ENCODE data around the gene UNKL. TPM values are rescaled to one million over a fixed set of nuclear protein-coding genes. Genes with fewer than 3 reads are reported as not detected.
"Not testable (repeated sequence)": the region's sequence is repeated elsewhere in the genome, so short reads cannot be mapped to it uniquely, and the experiment has no call there.

Gene UNKL
- polyA plus RNA-seq, 1 donor from 2014 or later = 9.2 TPM

DNA sequence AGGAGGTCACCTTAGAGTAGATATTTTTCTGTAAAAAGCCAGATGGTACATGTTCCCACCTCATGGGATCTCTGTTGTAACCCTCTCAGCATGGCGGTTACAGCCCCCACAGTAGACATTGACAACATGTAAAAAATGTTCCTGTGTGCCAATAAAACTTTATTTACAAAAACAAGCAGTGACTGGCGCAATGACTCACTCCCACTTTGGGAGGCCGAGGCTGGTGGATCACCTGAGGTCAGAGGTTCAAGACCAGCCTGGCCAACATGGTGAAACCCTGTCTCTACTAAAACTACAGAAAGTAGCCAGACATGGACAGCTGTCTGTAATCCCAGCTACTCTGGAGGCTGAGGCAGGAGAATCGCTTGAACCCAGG lies 25.2 kb upstream of the UNKL start:
- Mint-ChIP-seq H3K4me3 (peak overlapping the region in 1 of 4 donors; percentile 65), H3K27ac (peak overlapping the region in 1 of 3 donors; percentile 35)
- H3K36me3 Mint-ChIP-seq, H3K4me1 Mint-ChIP-seq, H3K27me3 Mint-ChIP-seq, H3K9me3 Mint-ChIP-seq: not testable (repeated sequence)

- Mint-ChIP-seq H3K36me3 (no peaks in the 10 kb centered on the region), H3K9me3 (no peaks in the 10 kb centered on the region), H3K4me3 (no peak overlapping the region), H3K27me3 (no peaks in the 10 kb centered on the region), H3K4me1 (no peaks in the 10 kb centered on the region), H3K27ac (no peak overlapping the region)
These were observed 24.7 kb upstream of the UNKL start for GRCh38 chr16:1439058-1439698.

- Mint-ChIP-seq H3K27ac (no peak overlapping the region), H3K4me1 (no peaks in the 10 kb centered on the region), H3K27me3 (no peaks in the 10 kb centered on the region), H3K9me3 (no peaks in the 10 kb centered on the region), H3K4me3 (no peak overlapping the region), H3K36me3 (no peaks in the 10 kb centered on the region)
These were observed 23.9 kb upstream of the UNKL start for GRCh38 chr16:1438229-1439057.

GRCh38 chr16:1437606-1438005 lies 23.1 kb upstream of the UNKL start:
- H3K27ac Mint-ChIP-seq = no peak overlapping the region
- H3K36me3 Mint-ChIP-seq = no peaks in the 10 kb centered on the region
- H3K27me3 Mint-ChIP-seq = no peaks in the 10 kb centered on the region
- no peaks in the 10 kb centered on the region for H3K9me3 Mint-ChIP-seq
- H3K4me3 Mint-ChIP-seq = no peak overlapping the region
- no peaks in the 10 kb centered on the region for H3K4me1 Mint-ChIP-seq

- Mint-ChIP-seq H3K27me3 (no peaks in the 10 kb centered on the region), H3K4me1 (peaks cover 0 to 2% (median 0%) of the 10 kb centered on the region in 3 donors), H3K9me3 (no peaks in the 10 kb centered on the region), H3K36me3 (no peaks in the 10 kb centered on the region), H3K27ac (no peak overlapping the region), H3K4me3 (no peak overlapping the region)
These were observed 22.3 kb upstream of the UNKL start for GRCh38 chr16:1436731-1437355.

GRCh38 chr16:1435921-1436697 lies 21.6 kb upstream of the UNKL start:
- H3K9me3 Mint-ChIP-seq = no peaks in the 10 kb centered on the region
- H3K27ac Mint-ChIP-seq = no peak overlapping the region
- no peaks in the 10 kb centered on the region for H3K36me3 Mint-ChIP-seq
- H3K4me3 Mint-ChIP-seq = peak overlapping the region in 1 of 4 donors; percentile 65
- no peaks in the 10 kb centered on the region for H3K27me3 Mint-ChIP-seq
- peaks cover 0 to 3% (median 0%) of the 10 kb centered on the region in 3 donors for H3K4me1 Mint-ChIP-seq

DNA sequence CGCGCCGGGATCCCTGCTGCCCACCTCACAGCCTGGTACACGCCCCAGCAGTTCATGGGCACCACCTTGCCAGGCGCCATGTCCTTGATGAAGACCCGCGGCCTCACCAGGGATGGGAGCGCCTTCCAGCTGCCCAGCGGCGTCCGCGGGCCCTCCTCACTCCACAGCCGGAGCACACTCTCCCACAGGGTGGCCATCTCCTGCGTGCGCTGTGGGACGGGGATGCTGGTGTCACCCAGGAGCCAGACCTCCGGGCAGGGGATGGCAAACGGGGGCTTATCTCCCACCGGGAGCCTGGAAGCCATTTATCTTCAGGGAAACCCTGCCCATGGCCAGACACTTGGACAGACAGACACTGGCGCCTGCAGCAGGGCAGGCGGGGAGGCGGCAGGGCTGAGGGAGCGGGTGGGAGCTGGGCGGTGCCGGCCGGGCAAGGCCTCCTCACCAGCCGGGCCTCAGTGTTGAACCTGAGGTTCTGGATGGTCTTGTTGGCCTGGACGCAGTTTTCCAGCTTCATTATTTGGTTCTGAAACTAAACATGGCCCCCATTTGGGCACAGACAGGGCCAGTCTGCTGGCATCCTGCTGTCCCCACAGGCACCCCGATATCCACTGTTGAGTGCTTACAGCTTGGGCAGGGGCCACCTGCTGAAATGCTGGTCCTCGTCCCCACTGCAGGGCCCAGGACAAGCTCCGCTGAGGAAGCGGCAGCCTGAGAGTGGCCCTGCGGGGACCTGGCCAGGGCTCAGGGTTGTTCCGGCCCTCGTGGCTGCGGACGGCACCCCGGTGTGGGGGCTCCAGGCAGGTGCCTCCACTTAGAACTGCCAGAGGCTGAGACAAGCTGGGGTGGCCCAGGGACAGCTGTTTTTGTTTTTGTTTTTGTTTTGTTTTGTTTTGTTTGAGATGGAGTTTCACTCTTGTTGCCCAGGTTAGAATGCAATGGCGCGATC lies 20.4 kb upstream of the UNKL start:
- H3K27me3 Mint-ChIP-seq = no peaks in the 10 kb centered on the region
- peaks cover 0 to 3% (median 0%) of the 10 kb centered on the region in 3 donors for H3K4me1 Mint-ChIP-seq
- no peaks in the 10 kb centered on the region for H3K9me3 Mint-ChIP-seq
- no peak overlapping the region for H3K4me3 Mint-ChIP-seq
- H3K36me3 Mint-ChIP-seq = no peaks in the 10 kb centered on the region
- no peak overlapping the region for H3K27ac Mint-ChIP-seq

GRCh38 chr16:1433756-1434155 lies 19.3 kb upstream of the UNKL start:
- no peak overlapping the region for H3K4me3 Mint-ChIP-seq
- H3K27ac Mint-ChIP-seq = no peak overlapping the region
- H3K36me3 Mint-ChIP-seq = no peaks in the 10 kb centered on the region
- H3K27me3 Mint-ChIP-seq = no peaks in the 10 kb centered on the region
- H3K9me3 Mint-ChIP-seq = no peaks in the 10 kb centered on the region
- peaks cover 0 to 3% (median 2%) of the 10 kb centered on the region in 3 donors for H3K4me1 Mint-ChIP-seq

GRCh38 chr16:1433263-1433560 lies 18.7 kb upstream of the UNKL start:
- Mint-ChIP-seq H3K27me3 (no peaks in the 10 kb centered on the region), H3K9me3 (no peaks in the 10 kb centered on the region), H3K4me3 (no peak overlapping the region)

DNA sequence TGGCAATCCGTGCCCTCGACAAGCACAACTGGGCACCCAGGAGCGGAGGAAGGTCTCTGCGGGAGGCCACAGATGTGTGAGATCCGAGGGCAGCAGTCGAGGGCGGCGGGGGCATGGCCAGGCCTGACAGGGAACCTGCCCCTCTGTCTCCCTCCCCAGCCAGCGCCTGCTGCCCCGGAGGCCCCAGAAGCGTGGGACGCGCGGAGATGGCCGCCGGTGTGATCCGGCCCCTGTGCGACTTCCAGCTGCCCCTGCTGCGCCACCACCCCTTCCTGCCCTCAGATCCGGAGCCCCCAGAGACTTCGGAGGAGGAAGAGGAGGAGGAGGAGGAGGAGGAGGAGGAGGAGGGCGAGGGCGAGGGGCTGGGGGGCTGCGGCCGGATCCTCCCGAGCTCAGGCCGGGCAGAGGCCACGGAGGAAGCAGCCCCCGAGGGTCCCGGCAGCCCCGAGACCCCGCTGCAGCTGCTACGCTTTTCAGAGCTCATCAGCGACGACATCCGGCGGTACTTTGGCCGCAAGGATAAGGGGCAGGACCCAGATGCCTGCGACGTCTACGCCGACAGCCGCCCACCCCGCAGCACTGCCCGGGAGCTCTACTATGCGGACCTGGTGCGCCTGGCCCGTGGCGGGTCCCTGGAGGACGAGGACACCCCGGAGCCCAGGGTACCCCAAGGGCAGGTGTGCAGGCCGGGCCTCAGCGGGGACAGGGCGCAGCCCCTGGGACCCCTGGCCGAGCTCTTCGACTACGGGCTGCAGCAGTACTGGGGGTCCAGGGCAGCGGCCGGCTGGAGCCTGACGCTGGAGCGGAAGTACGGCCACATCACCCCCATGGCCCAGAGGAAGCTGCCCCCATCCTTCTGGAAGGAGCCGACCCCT lies 18.1 kb upstream of the UNKL start:
- Mint-ChIP-seq H3K9me3 (no peaks in the 10 kb centered on the region), H3K27me3 (no peaks in the 10 kb centered on the region), H3K36me3 (no peaks in the 10 kb centered on the region), H3K4me1 (peaks cover 0 to 3% (median 2%) of the 10 kb centered on the region in 3 donors), H3K27ac (no peak overlapping the region), H3K4me3 (peak overlapping the region in 2 of 4 donors; percentile 39 to 60)

More at GRCh38 chr16:1433263-1433560, 18.7 kb upstream of the UNKL start:
- peaks cover 0 to 3% (median 2%) of the 10 kb centered on the region in 3 donors for H3K4me1 Mint-ChIP-seq
- no peaks in the 10 kb centered on the region for H3K36me3 Mint-ChIP-seq
- H3K27ac Mint-ChIP-seq = no peak overlapping the region

GRCh38 chr16:1431497-1432270 lies 17.2 kb upstream of the UNKL start:
- Mint-ChIP-seq H3K4me1 (peaks cover 0 to 3% (median 2%) of the 10 kb centered on the region in 3 donors), H3K9me3 (no peaks in the 10 kb centered on the region), H3K4me3 (peak overlapping the region in 2 of 4 donors; percentile 45 to 54), H3K36me3 (no peaks in the 10 kb centered on the region), H3K27me3 (no peaks in the 10 kb centered on the region), H3K27ac (peak overlapping the region in 1 of 3 donors; percentile 10)

- no peaks in the 10 kb centered on the region for H3K27me3 Mint-ChIP-seq
- H3K4me1 Mint-ChIP-seq = peaks cover 0 to 3% (median 2%) of the 10 kb centered on the region in 3 donors
- peak within 1 kb of the TSS in 1 of 3 donors; percentile 10 for H3K27ac Mint-ChIP-seq
- H3K9me3 Mint-ChIP-seq = no peaks in the 10 kb centered on the region
- H3K4me3 Mint-ChIP-seq = peak within 1 kb of the TSS in 2 of 4 donors; percentile 45 to 54
- H3K36me3 Mint-ChIP-seq = no peaks in the 10 kb centered on the region
These were observed 16.4 kb upstream of the UNKL start, which contains the start of gene PERCC1 for GRCh38 chr16:1430759-1431496. PERCC1 (plus strand) TSS chr16:1431078; CDS start chr16:1432594, 1,516 bp downstream.
